Measurements from ENCODE around the gene NCMAP.

Gene NCMAP

DNA sequence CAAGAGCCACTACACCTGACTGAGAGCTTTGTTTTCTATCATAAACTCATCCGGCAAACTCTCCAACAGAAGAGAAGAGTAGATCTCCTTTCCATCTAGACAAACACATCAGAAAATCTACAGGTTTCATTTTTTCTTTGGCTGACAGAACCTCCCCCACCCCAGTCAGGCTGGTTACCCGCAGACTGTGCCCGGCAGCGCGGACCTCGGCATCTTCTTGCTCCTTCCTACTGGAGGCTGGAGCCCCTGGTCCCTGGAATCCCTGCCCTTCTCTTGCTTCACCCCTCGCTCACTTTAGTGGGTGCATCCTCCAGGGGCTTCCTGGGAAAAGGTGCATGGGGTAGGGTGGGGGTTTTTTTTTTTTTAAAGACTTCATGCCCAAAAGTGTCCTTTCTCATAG is 23.0 kb downstream of the NCMAP start:
- WGBS (ENCODE audit: extremely low coverage, insufficient coverage, insufficient read length): no CpG with 5 or more reads among the region's 7 CpGs
- no peak overlapping the region for H2BK5ac ChIP-seq (ENCODE audit: low read depth, low read length, poor library complexity)
- H3K23ac ChIP-seq (ENCODE audit: low read length): no peak overlapping the region
- H2AK5ac ChIP-seq (ENCODE audit: low read length): no peak overlapping the region
- no peak overlapping the region for H2AFZ ChIP-seq (ENCODE audit: insufficient read depth, low read length, poor library complexity)
- no peak overlapping the region for H3K18ac ChIP-seq (ENCODE audit: low read length)
- H3K4me2 ChIP-seq (ENCODE audit: low read length): no peak overlapping the region
- H2BK12ac ChIP-seq (ENCODE audit: low read length): no peak overlapping the region
- no peaks in the 10 kb centered on the region for H3K4me1 ChIP-seq (ENCODE audit: control insufficient read depth in 1 of 2, insufficient read depth in 2 of 2, low read length in 2 of 2)
- H4K8ac ChIP-seq (ENCODE audit: low read depth, low read length): no peak overlapping the region
- no peak overlapping the region for H3K9ac ChIP-seq (ENCODE audit: low read length)
- no peak overlapping the region for H3K4me3 ChIP-seq (ENCODE audit: low read depth, low read length)
- H4K91ac ChIP-seq (ENCODE audit: low read depth, low read length): no peak overlapping the region
- H3K4ac ChIP-seq (ENCODE audit: low read depth, low read length): no peak overlapping the region
- no peak overlapping the region for H3K27ac ChIP-seq (ENCODE audit: low read depth, low read length)
- H3K79me2 ChIP-seq (ENCODE audit: control insufficient read depth, insufficient read depth, low read length, poor library complexity): no peaks in the 10 kb centered on the region
- DNase-seq: no peak
- H3K79me1 ChIP-seq (ENCODE audit: low read length): no peaks in the 10 kb centered on the region
- H4K12ac ChIP-seq (ENCODE audit: low read depth, low read length): no peak overlapping the region
- no peaks in the 10 kb centered on the region for H3K27me3 ChIP-seq (ENCODE audit: insufficient read depth, low read length)
- peaks cover 2% of the 10 kb centered on the region for H3K9me3 ChIP-seq (ENCODE audit: insufficient read depth, low read depth, low read length)
- H2BK120ac ChIP-seq (ENCODE audit: insufficient read depth, low read length, poor library complexity): no peak overlapping the region
- no peaks in the 10 kb centered on the region for H3K36me3 ChIP-seq (ENCODE audit: control insufficient read depth in 1 of 2, insufficient read depth in 2 of 2, low read length in 2 of 2)
- no peak overlapping the region for H3K14ac ChIP-seq (ENCODE audit: low read length)

DNA sequence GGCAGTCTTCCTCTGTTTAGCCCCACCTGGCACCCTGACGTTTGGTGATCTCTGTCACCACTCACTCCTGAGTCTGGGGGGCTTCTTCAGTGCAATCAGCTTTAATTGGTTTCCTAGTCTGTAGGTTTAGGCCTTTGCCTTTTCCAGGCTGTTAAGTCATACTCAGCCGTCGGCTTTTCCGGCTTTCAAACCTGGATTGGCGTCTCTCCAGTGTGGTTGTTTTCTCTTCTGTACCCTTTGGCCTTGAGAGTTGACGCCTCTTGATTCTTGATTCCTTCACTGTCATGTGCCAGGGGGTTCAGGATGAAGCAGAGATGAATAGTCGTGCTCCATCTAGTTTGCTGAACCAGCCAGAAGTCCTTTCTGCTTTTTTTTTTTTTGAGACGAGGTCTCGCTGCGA is 24.9 kb downstream of the NCMAP start:
- H3K79me1 ChIP-seq (ENCODE audit: low read length): no peaks in the 10 kb centered on the region
- no peak overlapping the region for H3K27ac ChIP-seq (ENCODE audit: low read depth, low read length)
- H4K12ac ChIP-seq (ENCODE audit: low read depth, low read length): no peak overlapping the region
- H2BK120ac ChIP-seq (ENCODE audit: insufficient read depth, low read length, poor library complexity): no peak overlapping the region
- H2AFZ ChIP-seq (ENCODE audit: insufficient read depth, low read length, poor library complexity): no peak overlapping the region
- H2BK12ac ChIP-seq (ENCODE audit: low read length): no peak overlapping the region
- no peak overlapping the region for H2BK5ac ChIP-seq (ENCODE audit: low read depth, low read length, poor library complexity)
- no peak for DNase-seq
- no peaks in the 10 kb centered on the region for H3K27me3 ChIP-seq (ENCODE audit: insufficient read depth, low read length)
- no peak overlapping the region for H3K4ac ChIP-seq (ENCODE audit: low read depth, low read length)
- H3K4me1 ChIP-seq (ENCODE audit: control insufficient read depth in 1 of 2, insufficient read depth in 2 of 2, low read length in 2 of 2): no peaks in the 10 kb centered on the region
- H4K8ac ChIP-seq (ENCODE audit: low read depth, low read length): no peak overlapping the region
- H4K91ac ChIP-seq (ENCODE audit: low read depth, low read length): no peak overlapping the region
- no peak overlapping the region for H3K18ac ChIP-seq (ENCODE audit: low read length)
- H3K79me2 ChIP-seq (ENCODE audit: control insufficient read depth, insufficient read depth, low read length, poor library complexity): no peaks in the 10 kb centered on the region
- H3K9me3 ChIP-seq (ENCODE audit: insufficient read depth, low read depth, low read length): peaks cover 2% of the 10 kb centered on the region
- H3K14ac ChIP-seq (ENCODE audit: low read length): no peak overlapping the region
- no peaks in the 10 kb centered on the region for H3K36me3 ChIP-seq (ENCODE audit: control insufficient read depth in 1 of 2, insufficient read depth in 2 of 2, low read length in 2 of 2)
- no peak overlapping the region for H3K4me3 ChIP-seq (ENCODE audit: low read depth, low read length)
- no peak overlapping the region for H2AK5ac ChIP-seq (ENCODE audit: low read length)
- no CpG with 5 or more reads among the region's 10 CpGs for WGBS (ENCODE audit: extremely low coverage, insufficient coverage, insufficient read length)
- H3K4me2 ChIP-seq (ENCODE audit: low read length): no peak overlapping the region
- H3K9ac ChIP-seq (ENCODE audit: low read length): no peak overlapping the region
- no peak overlapping the region for H3K23ac ChIP-seq (ENCODE audit: low read length)

DNA sequence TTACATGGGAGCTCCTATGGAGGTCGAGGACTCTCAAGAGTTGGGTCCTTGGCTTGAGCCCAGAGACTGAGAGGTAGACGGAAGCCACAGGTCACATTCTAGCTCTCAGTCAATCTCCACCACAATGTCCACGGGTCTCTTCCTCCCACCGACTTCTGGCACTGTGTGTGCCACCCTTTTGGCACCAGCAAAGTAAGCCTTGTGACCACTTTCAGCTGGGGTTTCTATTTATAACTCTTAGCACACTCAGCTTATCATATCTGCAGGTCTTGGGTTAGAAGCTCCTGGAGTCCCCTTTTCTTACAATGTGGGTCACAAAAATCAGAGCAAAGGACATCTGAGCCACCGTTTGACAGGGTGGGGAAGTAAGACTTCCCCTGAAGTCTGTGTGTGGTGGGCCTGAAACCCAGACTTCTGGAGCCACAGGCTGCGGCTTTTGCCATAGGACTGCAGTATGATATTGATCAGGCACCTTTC is 28.3 kb downstream of the NCMAP start:
- Histone ChIP-seq H2AK5ac (ENCODE audit: low read length) (no peak overlapping the region), H3K4me3 (ENCODE audit: low read depth, low read length) (no peak overlapping the region), H4K12ac (ENCODE audit: low read depth, low read length) (no peak overlapping the region), H2BK12ac (ENCODE audit: low read length) (no peak overlapping the region), H3K4me2 (ENCODE audit: low read length) (no peak overlapping the region), H3K4ac (ENCODE audit: low read depth, low read length) (no peak overlapping the region), H3K18ac (ENCODE audit: low read length) (no peak overlapping the region), H3K14ac (ENCODE audit: low read length) (no peak overlapping the region), H2BK120ac (ENCODE audit: insufficient read depth, low read length, poor library complexity) (no peak overlapping the region), H3K27me3 (ENCODE audit: insufficient read depth, low read length) (no peaks in the 10 kb centered on the region), H4K8ac (ENCODE audit: low read depth, low read length) (no peak overlapping the region), H2AFZ (ENCODE audit: insufficient read depth, low read length, poor library complexity) (no peak overlapping the region), H3K79me1 (ENCODE audit: low read length) (no peaks in the 10 kb centered on the region), H3K9ac (ENCODE audit: low read length) (no peak overlapping the region), H3K23ac (ENCODE audit: low read length) (no peak overlapping the region), H3K79me2 (ENCODE audit: control insufficient read depth, insufficient read depth, low read length, poor library complexity) (no peaks in the 10 kb centered on the region), H3K9me3 (ENCODE audit: insufficient read depth, low read depth, low read length) (peaks cover 2% of the 10 kb centered on the region), H2BK5ac (ENCODE audit: low read depth, low read length, poor library complexity) (no peak overlapping the region), H3K27ac (ENCODE audit: low read depth, low read length) (no peak overlapping the region), H3K4me1 (ENCODE audit: control insufficient read depth in 1 of 2, insufficient read depth in 2 of 2, low read length in 2 of 2) (no peaks in the 10 kb centered on the region), H3K36me3 (ENCODE audit: control insufficient read depth in 1 of 2, insufficient read depth in 2 of 2, low read length in 2 of 2) (no peaks in the 10 kb centered on the region), H4K91ac (ENCODE audit: low read depth, low read length) (no peak overlapping the region)
- WGBS (ENCODE audit: extremely low coverage, insufficient coverage, insufficient read length): no CpG with 5 or more reads among the region's 6 CpGs
- DNase-seq: no peak

DNA sequence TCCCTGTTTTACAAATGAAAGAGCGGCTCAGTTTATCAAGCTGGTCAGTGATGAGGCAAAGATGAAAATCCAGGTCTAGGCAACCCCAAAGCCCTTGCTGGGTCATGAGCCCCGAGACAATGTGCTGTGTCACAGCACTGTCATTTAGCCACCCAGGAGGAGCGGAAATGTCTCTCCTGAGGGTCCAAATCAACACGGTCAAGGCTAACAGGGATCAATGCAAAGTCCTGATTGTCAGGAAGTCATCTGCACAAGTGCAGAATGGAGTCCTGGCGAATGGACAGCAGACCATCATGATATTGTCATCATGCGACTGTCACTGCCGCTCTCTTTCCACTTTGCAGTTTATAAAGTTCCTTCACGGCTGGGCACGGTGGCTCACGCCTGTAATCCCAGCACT is 30.2 kb downstream of the NCMAP start:
- DNase-seq: no peak
- Histone ChIP-seq H3K27me3 (ENCODE audit: insufficient read depth, low read length) (no peaks in the 10 kb centered on the region), H3K4ac (ENCODE audit: low read depth, low read length) (no peak overlapping the region), H4K91ac (ENCODE audit: low read depth, low read length) (no peak overlapping the region), H3K4me2 (ENCODE audit: low read length) (no peak overlapping the region), H3K4me3 (ENCODE audit: low read depth, low read length) (no peak overlapping the region), H3K36me3 (ENCODE audit: control insufficient read depth in 1 of 2, insufficient read depth in 2 of 2, low read length in 2 of 2) (no peaks in the 10 kb centered on the region), H3K18ac (ENCODE audit: low read length) (no peak overlapping the region), H3K23ac (ENCODE audit: low read length) (no peak overlapping the region), H3K79me2 (ENCODE audit: control insufficient read depth, insufficient read depth, low read length, poor library complexity) (no peaks in the 10 kb centered on the region), H4K12ac (ENCODE audit: low read depth, low read length) (no peak overlapping the region), H3K14ac (ENCODE audit: low read length) (no peak overlapping the region), H2BK12ac (ENCODE audit: low read length) (no peak overlapping the region), H3K9me3 (ENCODE audit: insufficient read depth, low read depth, low read length) (peaks cover 2% of the 10 kb centered on the region), H3K9ac (ENCODE audit: low read length) (no peak overlapping the region), H2BK5ac (ENCODE audit: low read depth, low read length, poor library complexity) (no peak overlapping the region), H2AFZ (ENCODE audit: insufficient read depth, low read length, poor library complexity) (no peak overlapping the region), H2BK120ac (ENCODE audit: insufficient read depth, low read length, poor library complexity) (no peak overlapping the region), H4K8ac (ENCODE audit: low read depth, low read length) (no peak overlapping the region), H3K27ac (ENCODE audit: low read depth, low read length) (no peak overlapping the region), H3K79me1 (ENCODE audit: low read length) (no peaks in the 10 kb centered on the region), H2AK5ac (ENCODE audit: low read length) (no peak overlapping the region), H3K4me1 (ENCODE audit: control insufficient read depth in 1 of 2, insufficient read depth in 2 of 2, low read length in 2 of 2) (no peaks in the 10 kb centered on the region)
- no CpG with 5 or more reads among the region's 10 CpGs for WGBS (ENCODE audit: extremely low coverage, insufficient coverage, insufficient read length)

Measured in trophoblast cell (in vitro differentiated cells and primary cell).